Prostate gland (tissue), 2 donors: ENCODE results near the gene RGS9.

Source experiments
- CTCF ChIP-seq, 4 experiments: fragments of 200-600 bp in 2 of 4; fragments of 450-650 bp in 2 of 4; sonication (generic) in 2 of 4; IDR thresholded peaks; 1 replicate in 3 of 4; 2 replicates in 1 of 4; pipeline ENCODE4 v1.5.1; 2016 to 2019; ENCODE audit warnings: antibody characterized with exemption in 4 of 4, mild to moderate bottlenecking in 2 of 4, moderate library complexity in 2 of 4
- POLR2AphosphoS5 ChIP-seq: sonication (generic); formaldehyde crosslinking; IDR thresholded peaks from one replicate; pipeline ENCODE4 v1.6.1; 2017; ENCODE audit warnings: antibody characterized with exemption

DNA sequence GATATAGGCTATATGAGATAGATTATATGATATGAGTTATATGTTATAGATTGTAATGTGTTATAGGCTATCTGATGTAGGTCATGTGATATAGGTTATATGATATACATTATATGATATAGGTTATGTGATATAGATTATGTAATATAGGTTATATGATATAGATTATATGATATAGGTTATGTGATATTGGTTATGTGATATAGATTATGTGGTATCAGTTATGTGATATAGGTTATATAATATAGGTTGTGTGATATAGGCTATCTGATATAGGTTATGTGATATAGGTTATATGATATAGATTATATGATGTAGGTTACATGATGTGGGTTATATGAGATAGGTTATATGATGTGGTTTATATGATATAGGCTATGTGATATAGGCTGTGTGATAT, 68.5 kb downstream of the RGS9 start:
- TF ChIP-seq CTCF (IDR thresholded peaks at IDR 0.05) (no peak), POLR2AphosphoS5 (no peak)
